SU-DHL-6 (cell line): Measurements from ENCODE around the gene CASP3.

Source experiments
- EZH2phosphoT487 ChIP-seq: fragments of 200-600 bp; sonication (generic), shearing (Covaris generic); conservative IDR thresholded peaks from 2 replicates; pipeline ENCODE4 v1.6.1; 2018; ENCODE audit warnings: mild to moderate bottlenecking, antibody characterized with exemption, low read length, moderate library complexity, mixed read lengths
- TF ChIP-seq, protein P1 (sequence below): fragments of 200-600 bp; sonication (generic); IDR thresholded peaks from one replicate; pipeline ENCODE4 v1.5.1; 2017; ENCODE audit warnings: antibody characterized with exemption, mild to moderate bottlenecking, low read length, moderate library complexity; ENCODE audit not compliant: insufficient read depth, poor library complexity, severe bottlenecking

GRCh38 chr4:184641022-184641421, 8.2 kb downstream of the CASP3 start:
- TF ChIP-seq, protein P1, sequence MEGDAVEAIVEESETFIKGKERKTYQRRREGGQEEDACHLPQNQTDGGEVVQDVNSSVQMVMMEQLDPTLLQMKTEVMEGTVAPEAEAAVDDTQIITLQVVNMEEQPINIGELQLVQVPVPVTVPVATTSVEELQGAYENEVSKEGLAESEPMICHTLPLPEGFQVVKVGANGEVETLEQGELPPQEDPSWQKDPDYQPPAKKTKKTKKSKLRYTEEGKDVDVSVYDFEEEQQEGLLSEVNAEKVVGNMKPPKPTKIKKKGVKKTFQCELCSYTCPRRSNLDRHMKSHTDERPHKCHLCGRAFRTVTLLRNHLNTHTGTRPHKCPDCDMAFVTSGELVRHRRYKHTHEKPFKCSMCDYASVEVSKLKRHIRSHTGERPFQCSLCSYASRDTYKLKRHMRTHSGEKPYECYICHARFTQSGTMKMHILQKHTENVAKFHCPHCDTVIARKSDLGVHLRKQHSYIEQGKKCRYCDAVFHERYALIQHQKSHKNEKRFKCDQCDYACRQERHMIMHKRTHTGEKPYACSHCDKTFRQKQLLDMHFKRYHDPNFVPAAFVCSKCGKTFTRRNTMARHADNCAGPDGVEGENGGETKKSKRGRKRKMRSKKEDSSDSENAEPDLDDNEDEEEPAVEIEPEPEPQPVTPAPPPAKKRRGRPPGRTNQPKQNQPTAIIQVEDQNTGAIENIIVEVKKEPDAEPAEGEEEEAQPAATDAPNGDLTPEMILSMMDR = no peak
- no peak for TF ChIP-seq EZH2phosphoT487
